ENCODE measurements around the gene GADD45B. TPM values are rescaled to one million over a fixed set of nuclear protein-coding genes. Genes with fewer than 3 reads are reported as not detected.
"Not testable (repeated sequence)": the region's sequence is repeated elsewhere in the genome, so short reads cannot be mapped to it uniquely, and the experiment has no call there.

Gene GADD45B
- total RNA-seq, 2 donors from 2014 or later = 84.4 to 84.5 TPM

DNA sequence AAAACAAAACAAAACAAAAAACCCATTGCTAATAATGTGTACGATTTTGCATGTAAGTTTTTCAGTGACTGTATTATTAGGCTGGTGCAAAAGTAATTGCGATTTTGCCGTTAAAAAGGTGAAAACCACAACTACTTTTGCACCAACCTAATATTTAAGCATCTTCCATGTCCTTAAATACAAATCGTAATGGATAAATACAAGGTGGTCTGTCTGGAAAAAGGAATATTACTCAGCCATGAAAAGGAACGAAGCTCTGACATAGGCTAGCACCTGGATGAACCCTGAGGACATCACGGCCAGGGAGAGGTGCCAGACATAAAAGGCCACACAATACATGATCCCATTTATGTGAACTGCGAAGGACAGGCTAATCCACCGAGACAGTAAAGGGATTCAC is 33.2 kb downstream of the GADD45B start:
- DNase-seq (no peak), ATAC-seq (replicated peaks in 1 of 2) (no peak)
- no peak overlapping the region for H3K27ac Mint-ChIP-seq
- no peak overlapping the region for H3K4me3 Mint-ChIP-seq
- no peaks in the 10 kb centered on the region for H3K9me3 Mint-ChIP-seq
- no peaks in the 10 kb centered on the region for H3K36me3 Mint-ChIP-seq (ENCODE audit: insufficient read depth in 2 of 2)
- peaks cover 11% of the 10 kb centered on the region for H3K27me3 Mint-ChIP-seq (ENCODE audit: low read depth)
- peaks cover 17% of the 10 kb centered on the region for H3K4me1 Mint-ChIP-seq (ENCODE audit: low read depth)

DNA sequence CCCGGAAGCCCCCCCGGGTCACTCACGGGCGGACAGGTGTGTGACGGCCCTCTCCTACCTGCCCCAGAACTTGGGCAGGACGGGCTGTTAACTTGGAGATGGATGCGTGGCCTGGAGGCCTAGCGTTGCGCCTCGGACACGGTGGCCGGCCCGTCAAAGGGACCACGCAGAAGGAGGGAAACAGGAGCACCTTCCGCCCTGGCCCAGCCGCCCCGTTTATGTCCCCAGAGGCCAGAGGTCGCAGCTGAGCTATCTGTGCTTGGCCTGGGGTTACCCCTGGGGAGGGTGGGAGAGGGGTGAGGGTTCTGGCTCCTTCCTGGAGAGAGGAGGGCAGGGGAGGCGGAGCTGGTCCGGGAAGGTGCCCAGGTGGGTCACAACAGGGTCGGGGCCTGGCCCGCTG is 35.6 kb downstream of the GADD45B start:
- ATAC-seq (replicated peaks in 1 of 2) (no peak), DNase-seq (no peak)
- no peak overlapping the region for H3K27ac Mint-ChIP-seq
- H3K9me3 Mint-ChIP-seq = no peaks in the 10 kb centered on the region
- H3K4me3 Mint-ChIP-seq = no peak overlapping the region
- H3K4me1 Mint-ChIP-seq (ENCODE audit: low read depth) = peaks cover 15% of the 10 kb centered on the region
- H3K27me3 Mint-ChIP-seq (ENCODE audit: low read depth) = no peaks in the 10 kb centered on the region
- no peaks in the 10 kb centered on the region for H3K36me3 Mint-ChIP-seq (ENCODE audit: insufficient read depth in 2 of 2)

DNA sequence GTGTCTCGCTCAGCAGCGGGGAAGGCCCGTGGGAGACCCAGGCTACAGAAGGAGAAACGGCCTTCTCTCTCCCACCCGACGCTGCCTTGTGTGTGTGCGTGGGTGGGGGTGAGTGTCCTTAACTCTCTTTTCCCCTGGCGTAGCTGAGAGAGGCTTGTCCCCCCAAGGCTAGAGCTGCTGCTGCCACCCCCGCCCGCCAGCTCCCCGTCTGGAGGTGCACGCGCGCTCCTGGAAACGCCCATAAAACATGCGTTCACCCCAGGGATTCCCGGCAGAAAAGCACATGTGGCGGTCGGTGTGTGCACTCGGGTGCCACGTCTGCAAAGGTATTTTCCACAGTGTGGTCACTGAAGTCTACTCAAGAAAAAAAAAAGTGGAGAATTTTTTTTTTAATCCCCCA is 36.1 kb downstream of the GADD45B start:
- Mint-ChIP-seq H3K9me3 (no peaks in the 10 kb centered on the region), H3K27ac (no peak overlapping the region), H3K36me3 (ENCODE audit: insufficient read depth in 2 of 2) (no peaks in the 10 kb centered on the region), H3K4me3 (no peak overlapping the region), H3K27me3 (ENCODE audit: low read depth) (no peaks in the 10 kb centered on the region), H3K4me1 (ENCODE audit: low read depth) (peaks cover 15% of the 10 kb centered on the region)
- ATAC-seq (replicated peaks in 1 of 2) (no peak), DNase-seq (no peak)

DNA sequence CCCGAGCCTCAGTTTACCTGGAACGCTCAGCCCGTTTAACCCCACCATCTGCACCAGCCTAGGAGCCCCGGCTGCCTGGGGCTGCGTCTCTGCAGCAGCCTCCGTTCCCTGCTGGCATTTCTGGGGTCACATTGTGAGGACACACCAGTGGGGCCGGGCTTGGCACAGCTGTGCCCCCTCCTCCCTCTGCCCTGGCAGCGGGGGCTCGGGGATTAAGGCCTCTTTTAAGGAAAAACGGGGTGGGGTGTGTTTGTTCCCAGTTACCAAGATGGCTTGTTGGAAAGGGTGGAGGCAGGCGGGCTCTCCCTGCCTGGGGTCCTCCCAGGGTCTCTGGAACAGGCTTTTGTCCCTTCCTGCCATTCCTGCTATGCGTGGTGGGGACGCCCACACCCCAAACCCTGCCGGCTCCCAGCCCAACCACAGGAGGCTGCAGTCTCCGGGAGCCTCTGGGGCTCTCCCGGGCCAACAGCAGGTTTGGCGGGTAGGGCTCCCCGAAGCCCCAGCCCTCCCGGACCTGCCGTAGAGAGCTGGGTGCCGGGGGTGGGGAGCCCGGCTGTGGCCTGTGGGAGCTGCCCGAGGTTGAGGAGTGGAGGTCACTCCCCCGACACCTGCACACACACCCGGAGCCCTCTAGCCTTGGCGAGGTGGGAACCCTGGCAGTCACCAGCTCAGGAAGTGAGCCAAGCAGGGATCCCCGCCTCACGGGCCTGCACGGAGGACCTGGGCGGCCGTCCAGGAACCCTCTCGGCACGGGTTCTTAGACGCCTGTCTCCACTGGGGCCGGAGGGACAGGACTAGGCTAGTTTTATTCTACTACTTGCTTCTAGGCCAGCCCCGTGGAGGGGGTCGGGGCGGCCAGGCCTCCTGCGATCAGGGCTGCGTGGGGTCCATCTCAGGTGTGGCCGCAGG is 36.9 kb downstream of the GADD45B start:
- H3K4me1 Mint-ChIP-seq (ENCODE audit: low read depth) = peaks cover 7% of the 10 kb centered on the region
- H3K27ac Mint-ChIP-seq = no peak overlapping the region
- H3K36me3 Mint-ChIP-seq (ENCODE audit: insufficient read depth in 2 of 2) = no peaks in the 10 kb centered on the region
- DNase-seq = no peak
- no peak overlapping the region for H3K4me3 Mint-ChIP-seq
- no peaks in the 10 kb centered on the region for H3K27me3 Mint-ChIP-seq (ENCODE audit: low read depth)
- no peaks in the 10 kb centered on the region for H3K9me3 Mint-ChIP-seq
- no peak for ATAC-seq (replicated peaks in 1 of 2)

DNA sequence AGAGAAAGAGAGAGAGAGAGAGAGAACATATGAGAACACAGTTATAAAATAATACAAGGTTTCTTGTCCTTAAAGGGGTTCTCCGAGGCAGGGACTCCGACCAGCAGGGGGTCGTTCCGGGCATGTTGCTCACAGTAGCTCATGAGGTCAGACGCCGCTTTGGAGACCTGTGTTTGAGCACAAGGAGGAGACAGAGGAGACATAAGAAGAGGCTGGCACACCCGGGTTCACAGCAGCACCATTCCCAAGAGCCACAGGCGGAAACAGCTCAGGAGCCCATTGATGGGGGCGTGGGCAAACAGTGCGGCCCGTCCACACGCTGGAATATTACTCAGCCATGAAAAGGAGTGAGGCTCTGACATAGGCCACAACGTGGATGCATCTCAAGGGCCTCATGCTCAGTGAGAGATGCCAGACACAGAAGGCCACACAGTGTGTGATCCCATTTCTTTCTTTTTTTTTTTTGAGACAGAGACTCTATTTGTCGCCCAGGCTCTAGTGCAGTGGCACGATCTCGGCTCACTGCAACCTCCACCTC is 39.1 kb downstream of the GADD45B start:
- no peaks in the 10 kb centered on the region for H3K36me3 Mint-ChIP-seq (ENCODE audit: insufficient read depth in 2 of 2)
- ATAC-seq (replicated peaks in 1 of 2) (no peak), DNase-seq (no peak)
- no peak overlapping the region for H3K4me3 Mint-ChIP-seq
- no peaks in the 10 kb centered on the region for H3K27me3 Mint-ChIP-seq (ENCODE audit: low read depth)
- no peak overlapping the region for H3K27ac Mint-ChIP-seq
- peaks cover 7% of the 10 kb centered on the region for H3K4me1 Mint-ChIP-seq (ENCODE audit: low read depth)
- no peaks in the 10 kb centered on the region for H3K9me3 Mint-ChIP-seq

DNA sequence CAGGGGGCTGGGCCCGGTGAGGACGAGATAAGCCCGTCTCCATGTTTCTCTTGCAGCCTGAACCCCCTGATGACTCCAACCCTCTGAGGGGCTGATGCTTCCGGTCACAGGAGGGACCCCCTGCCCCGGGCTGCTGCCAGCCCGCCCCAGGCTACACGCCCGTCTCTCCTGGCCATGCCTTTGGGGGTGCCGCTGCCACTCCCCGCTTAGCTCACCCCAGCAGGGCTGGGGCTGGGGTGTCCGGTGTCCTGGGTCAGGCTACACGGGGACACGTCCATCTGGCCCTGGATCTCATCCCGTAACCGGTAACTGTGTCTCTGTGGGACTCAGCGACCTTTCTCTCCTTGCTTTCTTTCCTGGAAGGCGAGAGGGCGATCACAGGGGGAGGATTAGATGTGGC is 40.8 kb downstream of the GADD45B start:
- H3K4me1 Mint-ChIP-seq (ENCODE audit: low read depth) = peaks cover 7% of the 10 kb centered on the region
- ATAC-seq (replicated peaks in 1 of 2) = no peak
- no peak overlapping the region for H3K4me3 Mint-ChIP-seq
- H3K36me3 Mint-ChIP-seq (ENCODE audit: insufficient read depth in 2 of 2) = no peaks in the 10 kb centered on the region
- H3K27ac Mint-ChIP-seq = no peak overlapping the region
- no peaks in the 10 kb centered on the region for H3K9me3 Mint-ChIP-seq
- DNase-seq = no peak
- H3K27me3 Mint-ChIP-seq (ENCODE audit: low read depth) = no peaks in the 10 kb centered on the region

DNA sequence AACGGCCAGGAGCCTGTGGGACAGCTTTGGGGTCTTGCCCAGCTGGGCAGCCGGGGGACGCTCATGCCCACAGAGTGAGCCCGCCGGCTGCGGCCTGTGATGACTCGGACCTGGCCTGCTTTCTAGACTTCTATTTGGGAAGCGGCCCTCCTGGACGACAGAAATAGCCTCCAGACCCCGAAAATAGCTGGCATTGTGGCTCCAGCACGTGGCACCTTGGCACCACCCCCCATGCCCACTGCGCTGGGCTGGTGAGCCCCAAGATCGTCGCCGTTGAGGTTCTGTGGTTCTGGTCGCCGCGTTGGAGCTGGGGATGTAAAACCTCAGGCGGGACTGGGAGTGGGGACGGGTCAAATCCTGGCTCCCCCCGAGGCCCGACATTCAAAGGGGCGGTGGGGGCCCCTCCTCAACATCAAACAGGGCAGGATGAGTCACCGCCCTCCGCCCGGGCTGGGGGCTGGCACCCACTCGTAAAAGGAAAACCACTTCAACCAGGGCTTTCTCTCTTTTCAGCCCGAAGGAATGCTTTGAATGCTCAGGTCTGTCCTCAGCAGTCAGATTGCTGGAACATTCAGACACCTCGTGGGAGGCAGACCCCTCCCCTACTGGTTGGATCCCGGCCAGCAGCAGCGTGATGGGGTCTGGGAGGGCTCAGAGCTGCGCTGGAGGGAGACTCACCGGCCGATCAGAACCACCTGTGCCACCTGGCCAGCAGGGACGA is 42.1 kb downstream of the GADD45B start:
- no peak overlapping the region for H3K4me3 Mint-ChIP-seq
- H3K36me3 Mint-ChIP-seq (ENCODE audit: insufficient read depth in 2 of 2) = no peaks in the 10 kb centered on the region
- no peaks in the 10 kb centered on the region for H3K27me3 Mint-ChIP-seq (ENCODE audit: low read depth)
- peak in 1 of 2 donors; percentile 19 for DNase-seq
- no peak for ATAC-seq (replicated peaks in 1 of 2)
- peaks cover 7% of the 10 kb centered on the region for H3K4me1 Mint-ChIP-seq (ENCODE audit: low read depth)
- no peak overlapping the region for H3K27ac Mint-ChIP-seq
- no peaks in the 10 kb centered on the region for H3K9me3 Mint-ChIP-seq

DNA sequence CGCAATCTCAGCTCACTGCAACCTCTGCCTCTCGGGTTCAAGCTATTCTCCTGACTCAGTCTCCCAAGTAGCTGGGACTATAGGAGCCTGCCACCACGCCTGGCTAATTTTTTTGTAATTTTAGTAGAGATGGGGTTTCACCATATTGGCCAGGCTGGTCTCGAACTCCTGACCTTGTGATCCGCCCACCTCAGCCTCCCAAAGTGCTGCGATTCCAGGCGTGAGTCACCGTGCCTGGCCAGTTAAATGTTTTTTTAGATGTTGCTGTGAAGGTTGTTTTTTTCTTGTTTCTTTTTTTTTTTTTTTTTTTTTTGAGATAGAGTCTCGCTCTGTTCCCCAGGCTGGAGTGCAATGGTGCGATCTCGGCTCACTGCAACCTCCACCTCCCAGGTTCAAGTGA is 42.9 kb downstream of the GADD45B start:
- H3K9me3 Mint-ChIP-seq = not testable (repeated sequence)

DNA sequence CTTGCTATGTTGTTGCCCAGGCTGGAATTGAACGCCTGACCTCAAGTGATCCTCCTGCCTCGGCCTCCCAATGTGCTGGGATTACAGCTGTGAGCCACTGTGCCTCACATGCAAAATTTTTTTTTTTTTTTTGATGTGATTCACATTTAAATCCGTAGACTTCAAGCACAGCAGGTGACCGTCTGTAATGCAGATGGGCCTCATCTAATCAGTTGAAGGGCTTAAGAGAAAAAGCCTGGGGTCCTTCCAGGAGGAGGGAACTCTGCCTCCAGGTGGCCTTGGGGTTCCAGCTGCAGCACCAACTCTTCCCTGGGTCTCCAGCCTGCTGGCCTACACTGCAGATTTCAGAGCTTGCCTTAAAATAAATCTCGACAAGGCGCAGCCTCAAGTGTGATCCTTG is 43.6 kb downstream of the GADD45B start:
- Mint-ChIP-seq H3K36me3 (ENCODE audit: insufficient read depth in 2 of 2) (no peaks in the 10 kb centered on the region), H3K27ac (no peak overlapping the region), H3K9me3 (no peaks in the 10 kb centered on the region), H3K4me3 (no peak overlapping the region), H3K4me1 (ENCODE audit: low read depth) (peaks cover 7% of the 10 kb centered on the region), H3K27me3 (ENCODE audit: low read depth) (no peaks in the 10 kb centered on the region)
- ATAC-seq (replicated peaks in 1 of 2) = no peak
- no peak for DNase-seq

More for the DNA sequence above, 42.9 kb downstream of the GADD45B start:
- H3K4me1 Mint-ChIP-seq (ENCODE audit: low read depth); H3K4me3 Mint-ChIP-seq; DNase-seq; ATAC-seq (replicated peaks in 1 of 2); H3K36me3 Mint-ChIP-seq (ENCODE audit: insufficient read depth in 2 of 2); H3K27me3 Mint-ChIP-seq (ENCODE audit: low read depth); H3K27ac Mint-ChIP-seq: not testable (repeated sequence)

DNA sequence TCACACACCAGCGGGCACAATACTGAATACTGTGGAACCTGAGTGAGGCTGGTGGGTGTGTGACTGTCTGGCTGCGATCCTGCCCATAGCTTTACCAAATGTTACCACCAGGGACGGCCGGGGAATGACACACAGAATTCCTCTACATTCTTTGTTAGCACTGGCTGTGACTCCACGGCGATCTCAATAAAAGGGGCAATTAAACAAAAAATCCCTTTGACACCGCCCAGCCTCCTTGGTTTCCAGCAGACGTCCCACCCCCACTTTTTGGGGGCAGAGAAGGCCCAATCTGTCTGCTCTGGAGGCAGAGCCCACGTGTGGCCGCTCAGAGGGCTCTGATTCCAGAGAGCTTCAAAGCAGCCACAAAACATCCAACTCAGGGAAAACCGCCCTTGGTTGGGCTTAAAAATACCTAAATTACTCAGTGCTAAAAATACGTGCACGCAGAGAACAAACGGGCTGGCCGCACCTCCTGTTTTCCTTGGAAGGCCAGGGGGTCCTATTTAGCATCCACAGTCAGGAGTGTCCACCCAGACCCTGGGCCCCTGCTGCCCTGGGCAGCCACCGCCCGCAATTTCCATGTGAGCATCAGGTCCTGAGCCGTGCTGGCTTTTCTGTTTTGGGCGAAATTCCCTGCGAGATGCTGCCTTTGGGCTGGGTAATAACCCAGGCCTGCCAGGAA is 47.8 kb downstream of the GADD45B start:
- Mint-ChIP-seq H3K27me3 (ENCODE audit: low read depth) (no peaks in the 10 kb centered on the region), H3K4me3 (no peak overlapping the region), H3K36me3 (ENCODE audit: insufficient read depth in 2 of 2) (no peaks in the 10 kb centered on the region), H3K27ac (no peak overlapping the region), H3K4me1 (ENCODE audit: low read depth) (no peaks in the 10 kb centered on the region), H3K9me3 (no peaks in the 10 kb centered on the region)
- DNase-seq (no peak), ATAC-seq (replicated peaks in 1 of 2) (no peak)

DNA sequence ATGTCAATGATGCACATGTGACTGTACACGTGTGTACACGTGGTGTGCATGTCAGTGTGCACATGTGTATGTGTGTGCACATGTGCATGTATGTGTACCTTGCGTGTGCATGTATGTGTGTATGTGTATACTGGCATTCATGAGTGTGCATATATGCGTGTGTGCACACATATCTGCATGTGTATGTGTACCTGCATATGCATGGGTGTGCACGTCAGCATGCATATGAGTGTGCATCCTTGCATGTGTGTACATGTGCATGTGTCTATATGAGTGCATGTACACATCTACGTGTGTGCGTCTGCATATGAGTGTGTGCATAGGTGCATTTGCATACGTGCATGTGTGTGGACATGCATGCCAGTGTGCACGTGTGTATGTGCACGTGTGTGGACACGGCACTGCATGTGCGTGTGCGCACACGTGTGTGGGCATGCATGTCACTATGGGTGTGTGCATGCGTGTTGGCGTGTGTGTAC is 48.5 kb downstream of the GADD45B start:
- Mint-ChIP-seq H3K27me3 (ENCODE audit: low read depth) (no peaks in the 10 kb centered on the region), H3K36me3 (ENCODE audit: insufficient read depth in 2 of 2) (no peaks in the 10 kb centered on the region), H3K27ac (no peak overlapping the region), H3K4me1 (ENCODE audit: low read depth) (no peaks in the 10 kb centered on the region), H3K4me3 (no peak overlapping the region), H3K9me3 (no peaks in the 10 kb centered on the region)
- DNase-seq = no peak
- ATAC-seq (replicated peaks in 1 of 2) = no peak

DNA sequence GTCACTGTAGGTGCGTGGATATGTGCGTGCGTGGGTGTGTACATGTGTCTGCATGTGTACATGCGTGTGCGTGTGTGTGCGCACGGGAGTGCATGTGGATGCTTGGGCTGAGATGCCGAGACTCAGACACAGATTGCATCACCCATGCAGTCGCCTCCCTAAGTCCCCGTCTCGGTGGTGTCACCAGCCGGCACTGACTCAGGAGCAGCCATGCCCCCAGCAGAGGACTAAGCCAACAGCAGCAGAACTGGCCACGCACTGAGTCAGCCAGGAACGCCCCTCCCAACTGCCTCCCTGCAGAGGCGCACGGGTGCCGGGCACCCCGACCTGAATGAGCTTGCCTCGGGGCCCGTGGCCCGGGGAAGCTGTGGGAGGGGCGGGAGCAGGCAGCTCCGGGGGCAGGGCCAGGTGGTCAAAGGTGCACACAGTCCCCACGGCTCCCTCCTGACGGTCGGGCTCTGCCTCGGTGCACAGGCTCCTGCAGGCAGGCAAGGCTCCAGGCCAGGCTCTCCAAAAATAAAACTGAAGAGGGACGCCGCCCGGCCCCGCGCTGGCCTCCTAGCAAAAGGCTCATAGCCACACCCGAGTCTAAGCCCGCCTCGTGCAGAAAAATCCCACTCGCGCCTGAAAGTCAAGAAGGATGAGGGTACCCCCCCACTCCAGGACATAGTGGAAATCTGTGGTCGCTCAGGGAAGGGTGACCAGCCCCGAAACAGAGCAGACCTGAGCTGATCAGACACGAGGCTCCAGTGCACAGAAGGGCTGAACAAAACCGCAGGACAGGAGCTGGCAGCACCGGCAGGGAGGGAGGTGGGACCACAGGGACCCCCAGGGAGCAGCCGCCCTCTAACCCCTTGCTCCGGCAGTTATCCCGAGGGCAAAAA is 49.2 kb downstream of the GADD45B start:
- DNase-seq = no peak
- no peaks in the 10 kb centered on the region for H3K9me3 Mint-ChIP-seq
- ATAC-seq (replicated peaks in 1 of 2) = no peak
- H3K4me1 Mint-ChIP-seq (ENCODE audit: low read depth) = no peaks in the 10 kb centered on the region
- H3K27ac Mint-ChIP-seq = no peak overlapping the region
- H3K36me3 Mint-ChIP-seq (ENCODE audit: insufficient read depth in 2 of 2) = no peaks in the 10 kb centered on the region
- no peak overlapping the region for H3K4me3 Mint-ChIP-seq
- no peaks in the 10 kb centered on the region for H3K27me3 Mint-ChIP-seq (ENCODE audit: low read depth)

All from activated T-cell treated with anti-CD3 and anti-CD28 coated beads, Interleukin-2, amount 50 U/mL, for 72 hours (primary cell).